Activated T-helper 17 cell treated with anti-CD3 and anti-CD28 coated beads, Interleukin-2, amount 50 U/mL, for 72 hours (primary cell): ENCODE measurements around the gene EN1. TPM values are rescaled to one million over a fixed set of nuclear protein-coding genes. Genes with fewer than 3 reads are reported as not detected.

Source experiments
- ATAC-seq: fragments of 150-1000 bp; cut with Tn5 transposase; replicated peaks from 2 replicates; pipeline ENCODE4 v1.10.0; 2021; ENCODE audit warnings: mild to moderate bottlenecking, moderate library complexity
- H3K27ac Mint-ChIP-seq: one replicate; pipeline ENCODE4 v1.8.0; 2022; ENCODE audit warnings: mixed read lengths
- H3K27me3 Mint-ChIP-seq: one replicate; pipeline ENCODE4 v1.8.0; 2022; ENCODE audit warnings: mixed read lengths
- H3K36me3 Mint-ChIP-seq: one replicate; pipeline ENCODE4 v1.8.0; 2022; ENCODE audit warnings: low read depth, mild to moderate bottlenecking, mixed read lengths
- H3K4me1 Mint-ChIP-seq: one replicate; pipeline ENCODE4 v1.8.0; 2022; ENCODE audit warnings: mixed read lengths
- H3K4me3 Mint-ChIP-seq: one replicate; pipeline ENCODE4 v1.8.0; 2022; ENCODE audit warnings: mild to moderate bottlenecking, mixed read lengths
- H3K9me3 Mint-ChIP-seq: one replicate; pipeline ENCODE4 v1.8.0; 2022; ENCODE audit warnings: mixed read lengths
- total RNA-seq, 2 donors: library from RNA; stranded (reverse); gene quantifications; one replicate each; pipeline ENCODE4 v1.2.3, GENCODE V29; 2022

Gene EN1
- total RNA-seq, 2 donors from 2014 or later = not detected

DNA sequence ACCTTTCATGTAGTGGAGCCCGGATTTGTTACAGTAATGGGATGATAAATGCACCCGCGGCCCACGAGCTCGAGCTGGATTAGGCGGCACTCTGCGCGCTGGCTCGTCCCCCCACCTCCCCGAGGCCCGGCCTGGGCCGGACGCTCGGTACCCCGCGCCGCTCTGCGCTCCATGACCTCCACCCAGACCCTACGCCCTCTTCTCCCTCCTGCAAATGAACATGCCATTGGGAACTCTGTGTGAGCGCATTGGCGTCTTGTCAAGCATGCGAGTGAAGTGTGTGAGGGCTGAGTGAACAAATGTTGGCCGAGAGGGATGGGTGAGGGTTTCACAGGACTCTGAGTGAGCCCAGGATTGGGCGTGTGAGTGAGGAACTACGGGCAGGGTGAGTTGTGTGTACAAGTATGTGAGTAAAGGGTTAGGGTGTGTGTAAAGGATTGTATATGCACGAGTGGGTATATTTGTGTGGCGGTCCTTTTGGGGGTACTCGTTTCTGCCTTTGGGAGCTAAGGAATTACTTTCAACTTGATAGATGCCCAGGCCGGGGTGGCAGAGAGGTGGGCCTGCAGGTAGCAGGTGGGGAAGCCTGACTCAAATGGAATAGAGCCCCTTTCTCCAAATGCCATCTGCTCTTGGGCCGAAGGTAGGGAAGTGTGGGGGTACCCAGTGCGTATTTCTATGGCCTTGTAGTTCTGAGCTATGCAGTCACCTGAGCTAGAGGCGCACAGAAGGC is 2.9 kb upstream of the EN1 start:
- H3K9me3 Mint-ChIP-seq = no peaks in the 10 kb centered on the region
- no peak for ATAC-seq
- peaks cover 66% of the 10 kb centered on the region for H3K27me3 Mint-ChIP-seq
- no peak overlapping the region for H3K27ac Mint-ChIP-seq
- no peak overlapping the region for H3K4me3 Mint-ChIP-seq
- peaks cover 5% of the 10 kb centered on the region for H3K4me1 Mint-ChIP-seq
- H3K36me3 Mint-ChIP-seq = peaks cover 14% of the 10 kb centered on the region

DNA sequence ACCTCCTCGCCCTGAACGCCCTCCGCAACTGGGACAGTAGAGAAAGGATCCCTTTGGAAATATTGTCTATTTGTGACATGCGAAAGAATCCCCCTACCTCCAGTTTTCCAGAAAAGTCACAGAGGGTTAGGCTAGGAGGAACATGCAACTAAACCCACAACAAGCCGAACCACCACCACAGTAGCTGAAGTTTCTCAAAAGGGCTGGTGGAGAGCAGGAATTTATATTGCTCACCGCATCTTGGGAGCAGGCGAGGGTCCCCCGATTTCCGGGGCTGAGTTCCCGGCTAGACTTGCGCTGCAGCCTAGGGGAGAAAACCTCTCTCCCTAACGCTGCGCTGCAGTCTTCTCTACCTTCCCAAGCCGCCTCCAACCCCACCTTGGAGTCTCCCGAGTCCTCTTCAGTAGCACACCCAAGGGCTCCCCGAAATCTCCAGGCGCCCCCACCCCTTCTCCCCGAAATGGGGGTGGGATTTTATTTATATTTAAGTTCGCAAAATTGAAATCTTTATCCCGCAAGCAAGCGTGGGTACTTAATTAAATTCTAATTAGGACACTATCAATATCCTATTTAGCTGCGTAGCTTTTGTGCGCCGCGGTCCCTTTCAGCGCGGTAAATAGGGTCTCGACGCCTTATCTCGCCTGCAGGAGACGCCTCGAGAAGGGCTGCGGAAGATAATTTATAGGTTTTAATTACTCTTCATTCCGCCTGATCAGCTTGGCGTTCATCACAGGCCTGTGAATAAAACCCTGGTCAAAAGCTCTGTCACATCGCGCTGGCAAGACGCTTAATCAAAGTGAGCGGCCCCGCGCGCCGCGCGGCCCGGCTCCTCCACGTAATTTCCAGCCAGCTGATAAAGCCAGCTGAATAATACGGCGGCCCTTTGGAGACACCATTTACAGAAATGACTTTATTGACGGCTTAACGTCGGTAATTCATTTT is 2.0 kb upstream of the EN1 start:
- Mint-ChIP-seq H3K27ac (no peak overlapping the region), H3K36me3 (peaks cover 14% of the 10 kb centered on the region), H3K4me1 (peaks cover 5% of the 10 kb centered on the region), H3K27me3 (peaks cover 72% of the 10 kb centered on the region), H3K9me3 (no peaks in the 10 kb centered on the region), H3K4me3 (peak overlapping the region; percentile 22)
- no peak for ATAC-seq

DNA sequence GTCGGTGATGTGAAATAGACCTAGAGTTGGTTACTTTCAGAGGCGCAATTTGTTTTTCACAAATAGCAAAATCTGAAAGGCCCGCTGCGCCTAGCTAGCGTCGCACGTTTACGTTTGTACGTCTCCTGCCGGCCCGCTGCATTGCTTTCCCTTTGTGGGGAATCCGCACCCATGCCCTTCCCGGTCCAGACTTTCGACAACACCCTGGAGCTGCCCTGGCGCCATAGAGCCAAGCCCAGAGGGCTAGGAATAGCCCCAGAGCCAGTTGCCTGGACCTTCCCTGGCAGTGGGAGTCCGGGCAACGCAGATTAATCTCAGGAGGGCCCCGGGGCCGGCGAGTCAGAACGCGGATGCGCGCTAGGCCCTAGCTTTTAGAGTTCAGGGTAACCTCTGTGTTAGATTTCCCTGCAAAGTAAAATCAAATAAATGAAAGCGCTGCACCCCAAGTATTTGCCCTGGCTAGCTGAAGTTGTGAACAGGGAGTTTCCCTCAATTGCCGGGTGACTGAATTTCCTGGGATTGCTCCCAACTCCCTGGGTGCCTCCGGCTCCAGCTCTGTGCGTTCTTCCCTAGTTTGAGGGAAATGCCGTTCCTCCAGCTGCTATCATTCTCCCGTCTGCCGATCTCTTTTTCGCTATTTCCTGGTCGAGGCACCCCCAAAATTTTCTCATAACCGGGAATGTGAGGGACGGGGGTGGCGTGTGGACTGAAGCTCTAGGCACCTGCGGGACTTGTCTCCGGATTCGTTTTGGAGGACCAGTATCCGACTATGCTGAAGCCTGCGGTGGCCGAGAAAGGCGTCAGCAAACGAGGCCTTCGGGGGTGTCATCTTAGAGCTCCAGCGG is 1.2 kb upstream of the EN1 start:
- Mint-ChIP-seq H3K36me3 (peaks cover 14% of the 10 kb centered on the region), H3K27me3 (peaks cover 72% of the 10 kb centered on the region), H3K9me3 (no peaks in the 10 kb centered on the region), H3K4me1 (peaks cover 4% of the 10 kb centered on the region), H3K4me3 (peak overlapping the region; percentile 23), H3K27ac (no peak overlapping the region)
- ATAC-seq = no peak

DNA sequence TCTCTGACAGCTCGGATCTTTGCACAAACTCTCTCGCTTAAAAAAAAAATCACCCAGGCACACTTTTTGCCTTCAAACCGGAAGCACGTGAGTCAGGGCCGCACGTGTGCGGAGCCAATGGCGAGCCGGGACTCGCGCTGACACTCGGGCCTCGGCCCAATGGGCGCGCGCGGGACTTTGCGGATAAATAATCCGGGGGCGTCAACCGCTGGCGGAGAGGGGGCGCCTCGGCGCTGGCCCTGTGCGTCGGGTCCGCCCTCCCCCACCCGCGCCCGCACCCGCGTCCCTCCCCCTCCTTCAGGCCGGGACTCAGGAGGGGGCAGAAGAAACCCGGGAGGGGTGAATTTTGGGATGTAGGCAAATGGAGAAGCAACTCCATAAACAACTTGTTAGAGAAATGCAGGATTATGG is 319 bp upstream of the EN1 start:
- Mint-ChIP-seq H3K27me3 (peaks cover 68% of the 10 kb centered on the region), H3K27ac (no peak overlapping the region), H3K4me1 (peaks cover 4% of the 10 kb centered on the region), H3K36me3 (peaks cover 14% of the 10 kb centered on the region), H3K4me3 (peak overlapping the region; percentile 23), H3K9me3 (no peaks in the 10 kb centered on the region)
- ATAC-seq = no peak

DNA sequence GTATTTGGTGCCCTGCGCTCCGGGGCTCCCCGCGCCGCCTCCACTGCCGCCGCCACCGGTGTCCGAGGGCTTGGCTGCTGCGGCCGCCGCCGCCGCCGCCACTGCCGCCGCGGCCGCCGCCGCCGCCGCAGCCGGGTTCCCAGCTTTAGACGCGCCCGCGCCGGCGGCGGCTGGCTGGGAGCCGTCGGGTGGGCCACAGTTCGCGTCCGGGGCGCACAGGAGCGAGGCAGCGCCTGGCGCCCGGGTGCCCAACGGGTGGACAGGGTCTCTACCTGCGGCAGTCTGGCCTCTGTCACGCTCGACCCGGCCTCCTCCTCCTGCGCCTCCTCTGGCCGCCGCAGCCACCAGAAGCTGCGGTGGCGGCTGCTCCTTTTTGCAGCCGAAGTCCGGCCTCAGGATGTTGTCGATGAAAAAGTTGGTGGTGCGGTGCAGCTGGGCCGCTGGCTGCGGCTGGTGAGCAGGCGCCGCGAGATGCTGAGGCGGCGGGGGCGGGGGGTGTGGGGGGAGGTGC is 951 bp downstream of the EN1 start:
- H3K36me3 Mint-ChIP-seq = peaks cover 14% of the 10 kb centered on the region
- no peaks in the 10 kb centered on the region for H3K9me3 Mint-ChIP-seq
- H3K27ac Mint-ChIP-seq = no peak overlapping the region
- ATAC-seq = no peak
- H3K4me1 Mint-ChIP-seq = peaks cover 4% of the 10 kb centered on the region
- H3K4me3 Mint-ChIP-seq = no peak overlapping the region
- peaks cover 67% of the 10 kb centered on the region for H3K27me3 Mint-ChIP-seq

DNA sequence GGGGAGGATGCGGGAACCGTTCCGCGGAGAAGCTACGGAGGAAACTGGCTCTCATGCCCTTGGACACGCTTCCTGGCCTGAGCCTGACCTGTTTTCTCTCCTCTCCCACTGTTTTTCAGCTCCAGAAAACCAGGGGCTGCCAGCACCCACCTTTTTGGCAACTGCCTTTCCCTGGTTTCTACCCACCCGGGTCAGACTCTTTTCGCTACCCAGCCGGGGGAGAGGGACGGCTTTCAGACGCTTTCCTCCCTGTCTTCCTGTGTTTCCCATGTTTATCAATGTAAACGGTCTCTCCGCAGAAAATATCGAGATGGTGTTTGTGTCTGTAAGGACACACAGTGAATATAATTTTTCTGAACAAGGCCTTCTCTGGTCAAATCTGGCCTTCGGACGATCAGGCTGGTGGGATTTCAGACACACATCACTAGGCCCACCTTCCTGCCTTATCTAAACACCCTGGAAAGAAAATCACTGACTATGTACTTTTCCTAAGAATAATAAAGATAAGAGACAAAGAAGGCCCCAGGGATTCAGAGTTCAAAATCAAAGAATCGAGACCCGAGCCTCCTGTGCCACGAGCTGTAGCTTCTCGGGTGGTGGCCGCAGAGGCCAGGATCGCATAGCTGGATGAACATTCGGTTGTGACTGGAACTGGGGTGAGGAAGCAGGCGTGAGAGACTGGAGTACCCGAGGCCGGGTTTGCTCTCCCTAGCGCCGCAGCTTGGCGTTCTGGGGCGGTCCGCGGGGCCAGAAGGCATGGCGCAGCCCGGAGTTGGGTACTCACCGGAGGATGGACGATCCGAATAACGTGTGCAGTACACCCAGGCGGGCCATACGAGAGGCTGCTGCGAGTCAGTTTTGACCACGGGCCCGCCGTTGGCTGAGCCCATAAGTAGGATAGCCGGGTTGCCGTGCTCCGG is 1.7 kb downstream of the EN1 start:
- H3K4me1 Mint-ChIP-seq = peaks cover 4% of the 10 kb centered on the region
- H3K27ac Mint-ChIP-seq = no peak overlapping the region
- no peaks in the 10 kb centered on the region for H3K9me3 Mint-ChIP-seq
- H3K4me3 Mint-ChIP-seq = peak overlapping the region; percentile 34
- peaks cover 65% of the 10 kb centered on the region for H3K27me3 Mint-ChIP-seq
- peaks cover 20% of the 10 kb centered on the region for H3K36me3 Mint-ChIP-seq
- no peak for ATAC-seq

DNA sequence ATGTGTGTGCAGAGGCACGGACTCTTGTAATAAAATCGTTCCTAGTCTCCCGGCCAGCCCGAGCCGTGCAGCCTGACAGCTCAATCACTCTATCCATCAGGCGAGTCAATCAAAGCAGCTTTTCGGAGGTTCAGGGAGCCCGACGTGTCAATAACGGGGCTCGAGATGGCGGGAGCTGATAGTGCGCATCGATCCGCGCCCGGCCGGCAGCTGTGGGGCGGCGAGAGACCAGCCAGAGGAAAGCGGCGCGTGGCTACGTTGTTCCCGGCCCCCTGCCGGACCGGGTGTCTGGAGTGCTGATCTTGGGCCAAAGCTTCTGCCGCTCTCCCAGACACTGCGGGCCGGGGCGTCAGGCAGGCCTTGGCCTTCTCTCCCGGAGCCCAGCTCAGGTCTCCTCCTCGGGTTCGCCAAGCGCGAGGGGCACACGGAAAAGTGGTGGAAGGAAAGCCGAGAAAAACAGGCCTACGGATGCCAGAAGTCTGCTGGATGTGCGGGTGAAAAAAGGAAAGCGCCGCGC is 2.4 kb downstream of the EN1 start:
- Mint-ChIP-seq H3K4me3 (no peak overlapping the region), H3K27ac (no peak overlapping the region), H3K36me3 (peaks cover 22% of the 10 kb centered on the region)

DNA sequence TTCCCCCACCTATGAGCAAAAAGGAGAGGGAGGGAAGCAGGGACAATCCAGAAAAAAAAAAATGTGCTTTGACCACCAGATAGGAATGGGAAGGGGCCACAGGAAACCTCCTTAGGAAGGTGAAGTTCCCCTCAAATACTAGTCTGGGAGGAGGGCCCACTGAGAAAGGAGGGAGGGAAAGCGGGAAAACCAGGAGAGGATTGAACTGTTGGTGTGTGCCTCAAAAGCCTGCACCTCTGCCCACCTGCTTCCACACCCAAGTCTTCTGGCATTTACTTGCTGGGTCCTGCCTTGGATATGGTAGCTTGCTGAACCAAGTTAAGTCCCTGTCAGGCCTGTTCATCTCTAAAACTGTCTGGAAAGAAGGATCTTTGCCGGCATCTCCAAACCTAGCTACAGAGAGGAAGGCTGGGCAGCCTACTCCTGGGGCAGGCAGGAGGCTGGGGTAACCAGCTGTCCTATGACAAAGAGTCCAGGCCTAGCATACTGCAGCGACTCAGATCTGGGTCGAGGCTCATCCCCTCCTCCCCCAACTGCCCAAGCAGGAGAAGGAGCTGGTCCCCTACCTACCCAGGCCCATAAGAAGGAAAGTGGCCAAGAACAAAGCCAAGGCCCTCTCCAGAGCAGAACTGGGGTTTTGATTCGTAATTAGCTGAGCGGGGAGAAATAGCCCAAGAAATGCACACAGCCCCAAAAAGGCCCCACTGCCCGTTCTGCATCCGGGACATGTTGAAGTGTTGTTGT is 3.0 kb downstream of the EN1 start:
- Mint-ChIP-seq H3K9me3 (no peaks in the 10 kb centered on the region), H3K36me3 (peaks cover 21% of the 10 kb centered on the region), H3K27me3 (peaks cover 68% of the 10 kb centered on the region), H3K4me1 (peaks cover 4% of the 10 kb centered on the region), H3K4me3 (no peak overlapping the region), H3K27ac (no peak overlapping the region)
- ATAC-seq = no peak

More for the DNA sequence above, 2.4 kb downstream of the EN1 start:
- Mint-ChIP-seq H3K9me3 (no peaks in the 10 kb centered on the region), H3K4me1 (peaks cover 4% of the 10 kb centered on the region), H3K27me3 (peaks cover 65% of the 10 kb centered on the region)
- no peak for ATAC-seq

DNA sequence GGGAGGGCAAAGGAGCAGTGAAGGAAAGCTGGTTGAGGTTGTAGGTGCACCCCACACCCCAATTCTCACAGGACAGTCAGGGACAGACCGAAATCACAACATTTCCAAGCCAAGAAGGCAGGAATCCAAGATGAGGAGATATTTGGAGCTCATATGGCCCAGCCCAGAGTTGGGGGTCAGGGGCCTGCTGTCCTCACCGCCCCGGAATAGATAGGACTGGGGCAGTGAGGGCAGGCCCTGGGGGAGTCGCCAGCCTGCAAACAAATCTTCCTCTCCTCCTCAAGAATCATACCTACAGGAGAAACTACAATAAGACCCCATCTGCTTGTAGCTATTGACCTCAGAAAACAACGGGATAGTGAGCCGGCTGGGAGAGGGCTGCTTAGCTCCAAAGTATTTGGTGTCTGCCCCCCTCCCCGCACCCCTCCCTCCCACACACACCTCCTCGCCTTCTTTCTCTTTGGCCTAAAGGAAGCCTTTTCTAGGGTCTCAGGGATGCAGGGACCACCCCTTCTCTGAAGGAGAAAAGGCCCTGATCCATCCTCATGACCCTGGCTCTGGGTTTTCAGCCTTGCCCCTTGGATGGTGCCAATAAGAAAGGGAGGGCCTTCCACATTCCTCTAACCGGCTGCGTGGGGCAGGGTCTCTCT is 3.8 kb downstream of the EN1 start:
- Mint-ChIP-seq H3K27ac (no peak overlapping the region), H3K9me3 (no peaks in the 10 kb centered on the region), H3K4me1 (peaks cover 4% of the 10 kb centered on the region), H3K4me3 (no peak overlapping the region), H3K27me3 (peaks cover 68% of the 10 kb centered on the region), H3K36me3 (peaks cover 13% of the 10 kb centered on the region)
- ATAC-seq = no peak

DNA sequence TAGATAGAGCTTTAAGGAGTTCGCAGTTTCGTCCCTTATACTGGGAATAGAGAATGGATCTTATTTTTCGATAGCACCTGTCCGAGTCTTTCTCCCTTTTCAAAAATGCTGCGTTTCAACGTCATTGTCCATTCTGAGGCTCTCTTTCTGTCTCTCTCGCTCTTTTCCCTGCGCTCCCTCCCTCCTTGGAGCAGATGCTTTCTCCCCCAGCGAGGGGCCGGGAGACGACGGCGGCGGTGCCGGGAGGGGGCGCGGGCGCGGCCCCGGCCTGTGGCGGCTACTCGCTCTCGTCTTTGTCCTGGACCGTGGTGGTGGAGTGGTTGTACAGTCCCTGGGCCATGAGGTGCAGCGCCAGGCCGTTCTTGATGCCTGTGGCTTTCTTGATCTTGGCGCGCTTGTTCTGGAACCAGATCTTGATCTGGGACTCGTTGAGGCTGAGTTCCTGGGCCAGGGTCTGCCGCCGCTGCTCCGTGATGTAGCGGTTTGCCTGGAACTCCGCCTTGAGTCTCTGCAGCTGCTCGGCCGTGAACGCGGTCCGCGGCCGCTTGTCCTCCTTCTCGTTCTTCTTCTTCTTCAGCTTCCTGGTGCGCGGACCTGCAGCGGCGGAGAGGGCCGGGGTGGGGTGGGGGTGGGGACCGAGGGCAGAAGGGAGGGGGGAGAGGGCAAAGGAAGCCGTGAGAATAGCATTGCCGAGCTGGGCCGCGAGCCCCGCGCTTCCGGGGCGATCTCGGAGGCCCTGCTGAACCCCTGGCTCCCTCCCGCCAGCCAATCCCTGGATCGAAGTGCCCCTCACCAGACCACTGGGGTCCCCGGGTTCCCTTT is 4.6 kb downstream of the EN1 start:
- no peak overlapping the region for H3K27ac Mint-ChIP-seq
- H3K4me1 Mint-ChIP-seq = peaks cover 4% of the 10 kb centered on the region
- no peaks in the 10 kb centered on the region for H3K9me3 Mint-ChIP-seq
- H3K4me3 Mint-ChIP-seq = peak overlapping the region; percentile 60
- peaks cover 8% of the 10 kb centered on the region for H3K36me3 Mint-ChIP-seq
- ATAC-seq = no peak
- H3K27me3 Mint-ChIP-seq = peaks cover 68% of the 10 kb centered on the region

DNA sequence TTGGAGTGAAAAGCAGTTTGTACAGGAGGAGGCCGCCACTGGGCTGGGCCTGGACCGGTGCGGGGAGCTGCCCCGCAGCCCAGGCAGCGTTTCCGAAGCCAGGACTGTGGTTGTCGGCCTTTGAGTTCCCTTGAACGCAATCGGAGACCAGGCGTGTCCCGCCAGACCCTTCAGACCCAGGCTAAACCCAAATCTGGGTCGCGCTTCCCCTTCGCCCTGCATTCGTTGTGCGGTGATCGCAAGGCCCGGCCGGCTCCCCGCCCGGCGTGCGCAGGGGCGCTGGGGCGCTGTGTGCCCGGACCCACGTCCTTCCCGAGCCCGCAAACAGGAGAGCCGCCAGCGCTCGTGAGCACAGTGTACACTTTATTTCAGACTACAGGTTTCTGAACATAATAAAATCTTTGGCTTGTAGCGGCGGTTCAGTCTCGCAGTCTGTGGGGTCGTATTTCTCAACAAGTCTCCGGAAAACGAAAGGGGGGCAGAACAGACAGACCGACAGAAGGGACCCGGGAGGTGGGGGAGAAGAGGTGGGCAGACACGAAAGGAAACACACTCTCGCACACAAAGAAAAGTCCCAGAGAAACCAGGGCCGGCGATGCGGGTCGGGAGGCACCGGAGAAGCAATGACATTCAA is 5.5 kb downstream of the EN1 start:
- Mint-ChIP-seq H3K4me3 (peak overlapping the region; percentile 60), H3K27me3 (peaks cover 71% of the 10 kb centered on the region), H3K9me3 (no peaks in the 10 kb centered on the region), H3K27ac (no peak overlapping the region), H3K4me1 (peaks cover 4% of the 10 kb centered on the region), H3K36me3 (peaks cover 8% of the 10 kb centered on the region)
- no peak for ATAC-seq
